Activated naive CD4-positive, alpha-beta T cell treated with anti-CD3 and anti-CD28 coated beads, Interleukin-2, amount 50 U/mL, for 24 hours (primary cell): ENCODE measurements around the gene IL9.
"Not testable (repeated sequence)": the region's sequence is repeated elsewhere in the genome, so short reads cannot be mapped to it uniquely, and the experiment has no call there.

Experiments
- H3K27ac Mint-ChIP-seq: one replicate; pipeline ENCODE4 v1.8.0; 2021; ENCODE audit warnings: mild to moderate bottlenecking, mixed read lengths
- H3K27me3 Mint-ChIP-seq: one replicate; pipeline ENCODE4 v1.8.0; 2021; ENCODE audit warnings: mixed read lengths
- H3K36me3 Mint-ChIP-seq: one replicate; pipeline ENCODE4 v1.8.0; 2021; ENCODE audit warnings: mixed read lengths
- H3K4me1 Mint-ChIP-seq: one replicate; pipeline ENCODE4 v1.8.0; 2021; ENCODE audit warnings: mixed read lengths
- H3K4me3 Mint-ChIP-seq: one replicate; pipeline ENCODE4 v1.8.0; 2021; ENCODE audit warnings: mild to moderate bottlenecking, mixed read lengths
- H3K9me3 Mint-ChIP-seq: one replicate; pipeline ENCODE4 v1.8.0; 2021; ENCODE audit warnings: mixed read lengths

The IL9 gene

GRCh38 chr5:135864503-135865435 is 30.9 kb downstream of the IL9 start:
- Mint-ChIP-seq H3K4me1 (no peaks in the 10 kb centered on the region), H3K27me3 (no peaks in the 10 kb centered on the region), H3K36me3 (no peaks in the 10 kb centered on the region), H3K4me3 (no peak overlapping the region), H3K27ac (no peak overlapping the region), H3K9me3 (no peaks in the 10 kb centered on the region)

DNA sequence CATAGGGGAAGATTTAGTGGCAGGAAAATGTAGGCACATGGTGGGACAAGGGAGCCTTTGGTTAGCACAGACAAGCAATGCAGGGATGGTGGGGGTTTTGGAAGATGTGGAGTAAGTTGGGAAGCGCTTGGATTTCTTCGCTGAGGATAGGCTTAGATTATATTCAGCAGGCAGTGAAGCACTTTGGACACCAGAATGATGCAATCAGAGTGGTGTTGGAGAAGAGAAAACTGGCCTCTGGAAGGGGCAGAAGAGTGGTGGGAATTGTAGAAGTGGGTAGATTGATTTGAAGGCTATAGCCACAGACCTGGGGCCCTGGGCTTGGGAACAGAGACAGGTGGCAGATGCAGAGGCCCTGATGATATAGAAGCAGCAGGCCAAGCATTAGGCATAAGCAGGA is 32.9 kb downstream of the IL9 start:
- H3K4me3 Mint-ChIP-seq: no peak overlapping the region
- H3K27me3 Mint-ChIP-seq: no peaks in the 10 kb centered on the region
- no peak overlapping the region for H3K27ac Mint-ChIP-seq
- H3K36me3 Mint-ChIP-seq: no peaks in the 10 kb centered on the region
- no peaks in the 10 kb centered on the region for H3K9me3 Mint-ChIP-seq
- no peaks in the 10 kb centered on the region for H3K4me1 Mint-ChIP-seq

DNA sequence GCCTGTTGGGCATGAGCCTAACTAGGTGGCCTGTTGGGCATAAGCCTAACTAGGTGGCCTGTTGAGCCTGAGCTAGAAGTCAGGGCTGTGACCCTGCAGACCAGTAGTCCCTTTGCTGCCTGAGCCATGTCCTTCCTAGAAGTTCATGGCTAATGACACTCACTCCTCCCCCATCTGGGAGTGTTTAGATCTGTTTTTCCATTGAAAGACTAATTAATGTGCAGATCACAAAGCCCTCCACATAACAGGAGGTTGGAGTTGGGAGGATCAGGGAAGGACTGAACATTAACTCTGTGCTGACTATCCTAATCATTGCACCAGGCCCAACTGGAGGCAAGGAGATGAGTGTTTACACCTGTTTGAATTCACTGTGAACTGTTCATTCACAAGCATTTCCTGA is 33.6 kb downstream of the IL9 start:
- no peak overlapping the region for H3K27ac Mint-ChIP-seq
- H3K9me3 Mint-ChIP-seq: no peaks in the 10 kb centered on the region
- H3K4me1 Mint-ChIP-seq: no peaks in the 10 kb centered on the region
- no peaks in the 10 kb centered on the region for H3K36me3 Mint-ChIP-seq
- no peaks in the 10 kb centered on the region for H3K27me3 Mint-ChIP-seq
- H3K4me3 Mint-ChIP-seq: no peak overlapping the region

DNA sequence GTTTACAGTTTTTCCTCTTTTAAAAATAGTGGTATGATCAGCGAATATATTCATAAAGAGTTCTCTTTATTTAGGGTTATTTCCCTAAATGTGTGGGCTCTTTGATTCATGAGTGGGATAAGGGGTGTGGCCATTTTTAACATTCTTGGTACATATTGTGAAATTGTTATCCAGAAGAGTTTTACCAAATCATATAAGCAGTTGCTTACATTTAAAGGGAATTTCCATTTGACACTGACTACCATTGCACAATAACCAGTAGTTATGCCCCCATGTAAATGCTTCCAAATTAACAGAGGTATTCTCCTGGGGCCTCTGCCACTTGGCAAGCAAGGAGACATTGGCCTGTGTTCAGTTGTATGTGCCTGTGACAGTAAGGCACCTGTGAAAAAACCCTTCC is 34.0 kb downstream of the IL9 start:
- H3K36me3 Mint-ChIP-seq: no peaks in the 10 kb centered on the region
- no peaks in the 10 kb centered on the region for H3K27me3 Mint-ChIP-seq
- no peak overlapping the region for H3K27ac Mint-ChIP-seq
- H3K9me3 Mint-ChIP-seq: no peaks in the 10 kb centered on the region
- no peak overlapping the region for H3K4me3 Mint-ChIP-seq
- H3K4me1 Mint-ChIP-seq: no peaks in the 10 kb centered on the region

GRCh38 chr5:135859641-135860040 is 36.0 kb downstream of the IL9 start:
- Mint-ChIP-seq H3K9me3 (no peaks in the 10 kb centered on the region), H3K4me3 (no peak overlapping the region), H3K27ac (no peak overlapping the region), H3K36me3 (no peaks in the 10 kb centered on the region), H3K27me3 (no peaks in the 10 kb centered on the region), H3K4me1 (no peaks in the 10 kb centered on the region)

GRCh38 chr5:135859186-135859585 is 36.5 kb downstream of the IL9 start:
- H3K27me3 Mint-ChIP-seq, H3K4me1 Mint-ChIP-seq, H3K4me3 Mint-ChIP-seq, H3K27ac Mint-ChIP-seq, H3K9me3 Mint-ChIP-seq, H3K36me3 Mint-ChIP-seq: not testable (repeated sequence)

- H3K4me1 Mint-ChIP-seq: no peaks in the 10 kb centered on the region
- no peak overlapping the region for H3K4me3 Mint-ChIP-seq
- no peaks in the 10 kb centered on the region for H3K9me3 Mint-ChIP-seq
- H3K27ac Mint-ChIP-seq: no peak overlapping the region
- no peaks in the 10 kb centered on the region for H3K27me3 Mint-ChIP-seq
- no peaks in the 10 kb centered on the region for H3K36me3 Mint-ChIP-seq
Measured at GRCh38 chr5:135857630-135858311, 37.9 kb downstream of the IL9 start.

- H3K36me3 Mint-ChIP-seq: no peaks in the 10 kb centered on the region
- no peaks in the 10 kb centered on the region for H3K27me3 Mint-ChIP-seq
- no peaks in the 10 kb centered on the region for H3K9me3 Mint-ChIP-seq
- no peak overlapping the region for H3K27ac Mint-ChIP-seq
- H3K4me1 Mint-ChIP-seq: no peaks in the 10 kb centered on the region
- H3K4me3 Mint-ChIP-seq: no peak overlapping the region
Measured at GRCh38 chr5:135851915-135852845, 43.5 kb downstream of the IL9 start.

- Mint-ChIP-seq H3K4me3 (no peak overlapping the region), H3K27ac (no peak overlapping the region), H3K36me3 (no peaks in the 10 kb centered on the region), H3K9me3 (no peaks in the 10 kb centered on the region), H3K4me1 (no peaks in the 10 kb centered on the region), H3K27me3 (no peaks in the 10 kb centered on the region)
Measured at GRCh38 chr5:135851186-135851914, 44.3 kb downstream of the IL9 start.

DNA sequence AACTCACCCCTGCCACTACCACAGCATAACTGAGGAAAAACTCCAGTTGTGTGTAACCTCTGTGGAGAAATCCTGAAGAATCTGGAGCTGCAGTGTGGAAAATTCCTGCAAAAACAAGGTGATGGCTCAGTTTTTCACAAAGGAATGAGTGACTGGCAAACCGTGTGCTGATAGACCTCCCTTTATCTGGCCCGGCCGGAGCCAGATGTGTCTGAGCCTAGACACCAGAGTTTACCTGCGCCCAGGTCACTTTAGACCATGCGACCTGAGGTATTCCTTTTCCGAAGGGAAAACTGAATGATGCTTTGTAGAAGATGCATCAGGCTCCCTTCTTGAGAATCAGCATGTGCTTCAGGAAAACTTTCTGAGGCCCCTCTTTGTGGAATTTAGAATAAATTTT is 45.0 kb downstream of the IL9 start:
- H3K9me3 Mint-ChIP-seq: no peaks in the 10 kb centered on the region
- H3K4me3 Mint-ChIP-seq: no peak overlapping the region
- H3K4me1 Mint-ChIP-seq: no peaks in the 10 kb centered on the region
- no peaks in the 10 kb centered on the region for H3K27me3 Mint-ChIP-seq
- no peaks in the 10 kb centered on the region for H3K36me3 Mint-ChIP-seq
- H3K27ac Mint-ChIP-seq: no peak overlapping the region

GRCh38 chr5:135850231-135850630 is 45.4 kb downstream of the IL9 start:
- H3K4me3 Mint-ChIP-seq: no peak overlapping the region
- H3K27ac Mint-ChIP-seq: no peak overlapping the region
- no peaks in the 10 kb centered on the region for H3K27me3 Mint-ChIP-seq
- no peaks in the 10 kb centered on the region for H3K36me3 Mint-ChIP-seq
- H3K9me3 Mint-ChIP-seq: no peaks in the 10 kb centered on the region
- H3K4me1 Mint-ChIP-seq: no peaks in the 10 kb centered on the region

DNA sequence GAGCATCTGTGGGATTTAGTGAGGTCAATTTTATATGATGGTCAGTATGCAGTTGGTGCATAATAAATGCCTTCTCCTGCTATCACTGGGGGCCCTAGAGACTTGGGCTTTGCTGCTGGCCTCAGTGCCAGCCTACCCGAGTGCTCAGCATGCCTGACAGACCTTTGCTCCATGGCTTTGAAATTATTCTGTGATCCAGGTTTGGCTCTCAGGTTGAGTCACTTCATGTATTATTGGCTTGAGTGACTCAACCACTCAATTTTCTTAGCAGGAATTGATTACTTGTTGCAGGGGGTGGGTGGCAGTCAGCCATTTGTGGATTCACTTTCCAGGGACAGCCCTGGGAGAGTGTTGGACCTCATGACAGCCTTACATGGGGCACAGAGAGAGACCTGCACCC is 47.7 kb downstream of the IL9 start:
- no peaks in the 10 kb centered on the region for H3K4me1 Mint-ChIP-seq
- no peaks in the 10 kb centered on the region for H3K36me3 Mint-ChIP-seq
- H3K27me3 Mint-ChIP-seq: peaks cover under 1% of the 10 kb centered on the region
- H3K27ac Mint-ChIP-seq: no peak overlapping the region
- no peaks in the 10 kb centered on the region for H3K9me3 Mint-ChIP-seq
- H3K4me3 Mint-ChIP-seq: no peak overlapping the region

DNA sequence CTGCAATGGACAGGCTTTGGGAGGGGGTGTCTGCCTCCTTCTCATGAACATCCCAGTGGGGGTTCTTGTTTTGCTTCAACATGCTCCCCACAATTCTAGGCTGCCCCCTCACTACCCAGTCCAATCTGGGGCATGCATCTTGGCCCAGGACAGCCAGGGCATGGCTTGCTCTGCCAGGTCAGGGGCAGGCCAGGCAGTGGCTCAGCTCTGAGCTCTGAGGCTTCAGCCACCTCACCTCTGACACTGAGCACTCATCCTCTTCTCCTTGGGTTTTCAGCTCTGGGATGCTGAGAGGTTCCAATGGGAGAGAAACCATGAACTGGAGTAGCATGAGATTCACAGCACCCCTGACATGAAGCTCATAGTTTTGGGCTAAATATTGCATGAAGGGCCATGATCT is 49.3 kb downstream of the IL9 start:
- Mint-ChIP-seq H3K27me3 (peaks cover 3% of the 10 kb centered on the region), H3K9me3 (no peaks in the 10 kb centered on the region), H3K4me1 (no peaks in the 10 kb centered on the region), H3K27ac (no peak overlapping the region), H3K4me3 (no peak overlapping the region), H3K36me3 (no peaks in the 10 kb centered on the region)

DNA sequence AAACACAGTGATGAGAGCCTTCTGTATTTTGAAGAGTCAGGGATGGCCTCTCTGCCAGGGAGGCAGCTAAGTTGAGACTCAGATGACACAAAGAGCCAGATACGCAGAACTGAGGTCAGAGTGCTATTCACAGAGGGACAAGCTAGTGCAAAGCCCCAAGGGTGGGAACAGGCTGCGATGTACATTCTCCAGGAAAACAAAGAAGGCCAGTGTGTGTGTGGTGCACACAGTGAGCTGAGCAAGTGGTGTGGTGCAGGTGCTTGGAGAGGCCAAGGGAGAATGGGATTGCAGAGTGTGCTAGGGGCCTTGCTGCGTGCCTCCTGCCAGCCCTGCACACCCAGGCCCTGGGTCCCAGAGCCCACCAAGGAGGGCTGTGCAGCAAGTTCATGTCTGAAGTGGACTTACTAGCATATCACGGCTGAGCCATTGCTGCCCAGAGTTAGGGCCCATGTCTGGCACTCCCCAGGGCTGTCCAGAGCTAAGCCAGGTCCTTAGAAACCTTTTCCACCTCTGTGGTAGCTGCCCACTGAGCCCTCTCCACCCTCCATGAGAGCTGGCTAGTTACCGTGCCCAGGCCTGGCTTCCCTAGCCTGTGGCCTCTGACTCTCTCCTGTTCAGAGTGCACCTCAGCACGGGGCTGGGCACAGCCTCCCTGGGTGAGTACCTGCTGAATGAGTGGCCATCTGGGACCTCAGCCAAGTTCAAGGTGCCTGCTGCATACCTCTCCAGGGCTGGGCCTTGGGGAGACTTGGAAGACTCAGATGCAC is 51.9 kb downstream of the IL9 start:
- Mint-ChIP-seq H3K27me3 (peaks cover 3% of the 10 kb centered on the region), H3K27ac (no peak overlapping the region), H3K9me3 (no peaks in the 10 kb centered on the region), H3K4me3 (no peak overlapping the region), H3K36me3 (no peaks in the 10 kb centered on the region), H3K4me1 (no peaks in the 10 kb centered on the region)
